ENCODE data around the gene SARDH. TPM values are rescaled to one million over a fixed set of nuclear protein-coding genes. Genes with fewer than 3 reads are reported as not detected.
"Not testable (repeated sequence)": the region's sequence is repeated elsewhere in the genome, so short reads cannot be mapped to it uniquely, and the experiment has no call there.

The SARDH gene
- total RNA-seq, 1 experiment from 2014 or later, result 9.9 TPM

GRCh38 chr9:133627341-133627740, 110.8 kb downstream of the SARDH start:
- Histone ChIP-seq H3K9me3 (ENCODE audit: insufficient read depth, low read depth) (no peaks in the 10 kb centered on the region), H4K20me1 (ENCODE audit: insufficient read depth) (no peaks in the 10 kb centered on the region), H3K4me2 (no peak overlapping the region), H3K27ac (no peak overlapping the region), H3K27me3 (ENCODE audit: insufficient read depth, low read depth) (peaks cover 94% of the 10 kb centered on the region), H3K36me3 (ENCODE audit: low read depth) (no peaks in the 10 kb centered on the region), H3K79me2 (ENCODE audit: low read depth) (no peaks in the 10 kb centered on the region), H3K4me3 (no peak overlapping the region), H3F3A (ENCODE audit: insufficient read depth, low read depth) (no peaks in the 10 kb centered on the region), H3K4me1 (replicated peaks; ENCODE audit: insufficient read depth) (no peaks in the 10 kb centered on the region), H2AFZ (no peak overlapping the region), H3K9me2 (ENCODE audit: insufficient read depth) (no peaks in the 10 kb centered on the region)
- POLR2A ChIA-PET (ENCODE audit: unreplicated experiment), result no interaction called here
- no TSS peak for BruUV-seq (replicated peaks)
- CTCF ChIA-PET, result no interaction called here
- intact Hi-C loops (cut with micrococcal nuclease; ENCODE audit: unreplicated experiment), result no loop called here
- no peak for TF ChIP-seq EZH2 (IDR thresholded peaks at IDR 0.05; ENCODE audit: low read depth)
- TF ChIP-seq, protein P1, sequence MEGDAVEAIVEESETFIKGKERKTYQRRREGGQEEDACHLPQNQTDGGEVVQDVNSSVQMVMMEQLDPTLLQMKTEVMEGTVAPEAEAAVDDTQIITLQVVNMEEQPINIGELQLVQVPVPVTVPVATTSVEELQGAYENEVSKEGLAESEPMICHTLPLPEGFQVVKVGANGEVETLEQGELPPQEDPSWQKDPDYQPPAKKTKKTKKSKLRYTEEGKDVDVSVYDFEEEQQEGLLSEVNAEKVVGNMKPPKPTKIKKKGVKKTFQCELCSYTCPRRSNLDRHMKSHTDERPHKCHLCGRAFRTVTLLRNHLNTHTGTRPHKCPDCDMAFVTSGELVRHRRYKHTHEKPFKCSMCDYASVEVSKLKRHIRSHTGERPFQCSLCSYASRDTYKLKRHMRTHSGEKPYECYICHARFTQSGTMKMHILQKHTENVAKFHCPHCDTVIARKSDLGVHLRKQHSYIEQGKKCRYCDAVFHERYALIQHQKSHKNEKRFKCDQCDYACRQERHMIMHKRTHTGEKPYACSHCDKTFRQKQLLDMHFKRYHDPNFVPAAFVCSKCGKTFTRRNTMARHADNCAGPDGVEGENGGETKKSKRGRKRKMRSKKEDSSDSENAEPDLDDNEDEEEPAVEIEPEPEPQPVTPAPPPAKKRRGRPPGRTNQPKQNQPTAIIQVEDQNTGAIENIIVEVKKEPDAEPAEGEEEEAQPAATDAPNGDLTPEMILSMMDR (conservative IDR thresholded peaks at IDR 0.05), result no peak
- DNase-seq, result no peak

- H3K4me3 ChIP-seq; POLR2A ChIA-PET (ENCODE audit: unreplicated experiment); CTCF ChIA-PET; intact Hi-C loops (cut with micrococcal nuclease; ENCODE audit: unreplicated experiment); H3K36me3 ChIP-seq (ENCODE audit: low read depth); H3K27ac ChIP-seq; H3K4me1 ChIP-seq (replicated peaks; ENCODE audit: insufficient read depth); H3K9me3 ChIP-seq (ENCODE audit: insufficient read depth, low read depth); H3F3A ChIP-seq (ENCODE audit: insufficient read depth, low read depth); H3K4me2 ChIP-seq; H4K20me1 ChIP-seq (ENCODE audit: insufficient read depth); H3K79me2 ChIP-seq (ENCODE audit: low read depth); H3K9me2 ChIP-seq (ENCODE audit: insufficient read depth); DNase-seq; BruUV-seq (replicated peaks); H2AFZ ChIP-seq: not testable (repeated sequence)
- peaks cover 94% of the 10 kb centered on the region for H3K27me3 ChIP-seq (ENCODE audit: insufficient read depth, low read depth)
Observed at GRCh38 chr9:133626008-133626407, 112.1 kb downstream of the SARDH start.

DNA sequence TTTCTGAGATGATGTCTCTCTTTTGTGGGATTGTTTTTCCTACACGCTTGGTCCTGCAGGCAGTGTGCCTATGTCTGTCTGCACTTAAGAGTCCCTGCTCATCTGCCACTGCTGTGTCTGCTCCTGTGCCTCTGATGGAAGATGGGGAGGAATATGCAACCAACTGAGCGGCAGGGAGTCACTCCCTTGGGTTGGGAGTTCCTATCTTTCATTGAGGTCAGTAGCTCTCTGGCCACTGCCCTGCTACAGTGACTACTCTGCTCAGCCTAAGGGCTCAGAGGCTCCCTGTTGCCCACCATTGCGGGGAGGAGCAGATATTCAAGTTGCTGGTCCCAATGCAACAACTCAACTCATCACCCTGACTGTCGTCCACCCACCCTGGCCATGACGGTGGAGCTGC, 115.6 kb downstream of the SARDH start:
- intact Hi-C loops (cut with micrococcal nuclease; ENCODE audit: unreplicated experiment), result no loop called here
- H4K20me1 ChIP-seq (ENCODE audit: insufficient read depth), result no peaks in the 10 kb centered on the region
- ChIA-PET CTCF (no interaction called here), POLR2A (ENCODE audit: unreplicated experiment) (no interaction called here)
- no peaks in the 10 kb centered on the region for H3K9me3 ChIP-seq (ENCODE audit: insufficient read depth, low read depth)
- no peak overlapping the region for H2AFZ ChIP-seq
- no peak overlapping the region for H3K27ac ChIP-seq
- BruUV-seq (replicated peaks), result no TSS peak
- TF ChIP-seq, protein P1 (conservative IDR thresholded peaks at IDR 0.05), result no peak
- no peak for TF ChIP-seq EZH2 (IDR thresholded peaks at IDR 0.05; ENCODE audit: low read depth)
- no peaks in the 10 kb centered on the region for H3K9me2 ChIP-seq (ENCODE audit: insufficient read depth)
- H3F3A ChIP-seq (ENCODE audit: insufficient read depth, low read depth), result no peaks in the 10 kb centered on the region
- DNase-seq, result no peak
- no peaks in the 10 kb centered on the region for H3K4me1 ChIP-seq (replicated peaks; ENCODE audit: insufficient read depth)
- no peaks in the 10 kb centered on the region for H3K79me2 ChIP-seq (ENCODE audit: low read depth)
- H3K4me2 ChIP-seq, result no peak overlapping the region
- H3K4me3 ChIP-seq, result no peak overlapping the region
- no peaks in the 10 kb centered on the region for H3K36me3 ChIP-seq (ENCODE audit: low read depth)
- H3K27me3 ChIP-seq (ENCODE audit: insufficient read depth, low read depth), result peaks cover 96% of the 10 kb centered on the region

DNA sequence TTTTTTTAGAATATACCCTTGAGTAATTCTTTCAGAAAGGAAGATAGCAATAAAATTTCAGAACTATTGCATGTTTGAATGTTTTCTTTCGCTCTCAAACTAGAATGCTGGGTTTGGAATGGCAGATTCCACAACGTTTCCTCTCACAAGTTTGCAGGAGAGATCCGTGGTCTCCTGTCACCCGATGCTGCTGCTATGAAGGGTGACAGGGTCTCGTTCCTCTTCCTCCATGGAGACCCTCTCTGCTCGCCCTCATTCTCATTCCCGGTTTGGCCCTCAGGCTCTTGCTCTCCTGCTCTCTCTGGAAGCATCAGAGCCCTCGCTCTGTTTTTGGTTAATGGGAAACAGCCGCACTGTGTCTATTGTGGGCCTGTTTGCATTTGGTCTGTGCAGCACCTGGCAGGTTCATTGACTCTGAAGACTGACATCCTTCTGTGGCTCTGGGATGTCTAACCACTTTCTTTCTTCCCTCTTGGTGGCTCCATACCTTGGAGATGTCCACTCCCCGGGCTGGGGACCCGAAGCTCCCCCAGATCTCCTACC, 116.4 kb downstream of the SARDH start:
- TF ChIP-seq, protein P1 (conservative IDR thresholded peaks at IDR 0.05), result no peak
- no peak for TF ChIP-seq EZH2 (IDR thresholded peaks at IDR 0.05; ENCODE audit: low read depth)
- H3K36me3 ChIP-seq (ENCODE audit: low read depth), result no peaks in the 10 kb centered on the region
- no peaks in the 10 kb centered on the region for H3F3A ChIP-seq (ENCODE audit: insufficient read depth, low read depth)
- no peaks in the 10 kb centered on the region for H3K4me1 ChIP-seq (replicated peaks; ENCODE audit: insufficient read depth)
- no peak overlapping the region for H3K4me3 ChIP-seq
- DNase-seq, result no peak
- no peaks in the 10 kb centered on the region for H3K79me2 ChIP-seq (ENCODE audit: low read depth)
- intact Hi-C loops (cut with micrococcal nuclease; ENCODE audit: unreplicated experiment), result no loop called here
- H3K9me2 ChIP-seq (ENCODE audit: insufficient read depth), result no peaks in the 10 kb centered on the region
- H3K4me2 ChIP-seq, result no peak overlapping the region
- H3K27me3 ChIP-seq (ENCODE audit: insufficient read depth, low read depth), result peaks cover 96% of the 10 kb centered on the region
- no peaks in the 10 kb centered on the region for H3K9me3 ChIP-seq (ENCODE audit: insufficient read depth, low read depth)
- H2AFZ ChIP-seq, result no peak overlapping the region
- ChIA-PET POLR2A (ENCODE audit: unreplicated experiment) (no interaction called here), CTCF (no interaction called here)
- no peaks in the 10 kb centered on the region for H4K20me1 ChIP-seq (ENCODE audit: insufficient read depth)
- no peak overlapping the region for H3K27ac ChIP-seq
- no TSS peak for BruUV-seq (replicated peaks)

Measured in PC-9 (cell line).